VCaP (cell line): ENCODE measurements around the gene COPZ2.
"Not testable (repeated sequence)": the region's sequence is repeated elsewhere in the genome, so short reads cannot be mapped to it uniquely, and the experiment has no call there.

Experiments used
- H3K27ac ChIP-seq: fragments of 450-650 bp; 2 replicates; pipeline ENCODE4 v1.5.1; 2017
- TF ChIP-seq, protein P1 (sequence below): fragments of 450-650 bp; conservative IDR thresholded peaks from 2 replicates; pipeline ENCODE4 v1.5.1; 2017; ENCODE audit warnings: mild to moderate bottlenecking, moderate library complexity

The COPZ2 gene

DNA sequence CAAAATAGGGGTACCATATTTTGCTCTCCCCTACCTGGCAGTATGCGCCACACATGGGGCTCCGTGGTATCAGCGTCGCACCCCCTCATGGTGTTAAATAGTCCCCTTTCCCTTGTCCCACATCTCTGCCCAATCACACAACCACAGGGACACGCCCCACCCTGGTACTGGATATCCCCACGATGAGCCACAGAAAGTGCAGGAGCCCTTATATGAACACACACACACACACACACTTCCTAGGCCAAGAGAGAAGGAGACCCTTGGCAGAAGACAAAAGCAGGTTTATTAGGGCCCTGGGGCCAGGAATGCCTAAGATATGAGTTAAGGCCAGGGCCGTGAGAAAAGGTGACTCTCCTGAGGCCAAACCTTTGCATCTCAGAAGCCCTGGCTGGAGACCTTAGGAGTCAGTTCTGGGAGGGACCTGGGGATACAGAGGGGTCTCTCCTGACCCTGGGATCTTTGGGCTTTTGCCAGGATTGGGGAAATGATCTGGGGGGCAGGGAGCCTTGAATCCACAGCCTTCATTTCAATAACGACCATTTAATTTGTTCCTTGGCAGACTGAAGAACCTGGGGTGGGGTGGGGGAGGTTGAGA lies 11.6 kb downstream of the COPZ2 start:
- TF ChIP-seq, protein P1, sequence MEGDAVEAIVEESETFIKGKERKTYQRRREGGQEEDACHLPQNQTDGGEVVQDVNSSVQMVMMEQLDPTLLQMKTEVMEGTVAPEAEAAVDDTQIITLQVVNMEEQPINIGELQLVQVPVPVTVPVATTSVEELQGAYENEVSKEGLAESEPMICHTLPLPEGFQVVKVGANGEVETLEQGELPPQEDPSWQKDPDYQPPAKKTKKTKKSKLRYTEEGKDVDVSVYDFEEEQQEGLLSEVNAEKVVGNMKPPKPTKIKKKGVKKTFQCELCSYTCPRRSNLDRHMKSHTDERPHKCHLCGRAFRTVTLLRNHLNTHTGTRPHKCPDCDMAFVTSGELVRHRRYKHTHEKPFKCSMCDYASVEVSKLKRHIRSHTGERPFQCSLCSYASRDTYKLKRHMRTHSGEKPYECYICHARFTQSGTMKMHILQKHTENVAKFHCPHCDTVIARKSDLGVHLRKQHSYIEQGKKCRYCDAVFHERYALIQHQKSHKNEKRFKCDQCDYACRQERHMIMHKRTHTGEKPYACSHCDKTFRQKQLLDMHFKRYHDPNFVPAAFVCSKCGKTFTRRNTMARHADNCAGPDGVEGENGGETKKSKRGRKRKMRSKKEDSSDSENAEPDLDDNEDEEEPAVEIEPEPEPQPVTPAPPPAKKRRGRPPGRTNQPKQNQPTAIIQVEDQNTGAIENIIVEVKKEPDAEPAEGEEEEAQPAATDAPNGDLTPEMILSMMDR, result no peak
- peak overlapping the region; percentile 74 for H3K27ac ChIP-seq

GRCh38 chr17:48025040-48025903 lies 12.3 kb downstream of the COPZ2 start:
- H3K27ac ChIP-seq, result peak overlapping the region; percentile 74
- TF ChIP-seq, protein P1, result peak; percentile 89

DNA sequence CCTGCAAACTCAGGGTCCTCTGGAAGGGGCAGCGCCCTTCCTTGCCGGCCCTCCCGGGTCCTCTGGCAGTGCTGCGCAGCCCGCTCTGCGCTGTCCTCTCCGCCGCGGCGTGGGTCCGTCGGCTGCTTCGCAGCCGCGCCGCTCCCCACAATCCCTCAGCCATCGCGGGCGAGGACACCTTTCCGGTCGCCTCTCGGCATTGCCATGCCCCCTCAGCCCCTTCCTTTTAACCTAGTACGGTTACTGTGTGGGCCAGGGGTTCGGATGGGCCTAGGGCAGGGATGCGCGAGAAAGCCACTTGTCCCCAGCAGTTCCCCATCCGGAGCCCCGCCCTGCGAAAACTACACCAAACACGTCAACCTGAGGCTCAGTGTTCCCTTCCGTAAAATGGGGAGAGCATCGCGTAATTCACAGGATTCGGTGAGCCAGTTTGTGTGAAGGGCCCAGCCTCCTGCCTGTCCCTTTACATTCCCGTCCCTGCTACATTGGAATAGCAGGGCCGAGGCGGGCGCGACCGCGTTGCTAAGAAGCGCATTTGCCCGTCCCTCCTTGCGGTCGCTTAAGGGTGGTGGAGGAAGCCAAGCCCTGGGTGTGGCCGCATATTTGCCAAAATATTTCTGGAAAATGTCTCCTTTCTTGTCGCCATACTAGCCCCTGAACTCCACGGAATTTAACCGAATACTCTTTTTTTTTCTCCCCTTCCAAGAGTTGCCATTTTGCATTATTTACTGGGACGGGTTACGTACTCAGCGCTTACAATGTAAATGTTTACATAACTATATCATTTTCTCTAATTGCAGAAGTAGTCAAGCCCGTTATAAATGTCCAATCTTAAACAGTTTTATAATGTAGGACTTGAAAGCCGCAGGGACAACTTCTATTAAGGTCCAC lies 13.2 kb downstream of the COPZ2 start:
- TF ChIP-seq, protein P1, result peak; percentile 25; the same call in 1 of the 2 replicates
- H3K27ac ChIP-seq, result peak overlapping the region; percentile 74

GRCh38 chr17:48023400-48024148 lies 14.0 kb downstream of the COPZ2 start:
- H3K27ac ChIP-seq, result peak overlapping the region; percentile 74
- TF ChIP-seq, protein P1, result peak; percentile 71

- peak overlapping the region; percentile 74; the same call in 1 of the 2 replicates for H3K27ac ChIP-seq
Measured at GRCh38 chr17:48022901-48023300, 14.7 kb downstream of the COPZ2 start.

GRCh38 chr17:48021934-48022333 lies 15.7 kb downstream of the COPZ2 start:
- TF ChIP-seq, protein P1, result no peak
- no peak overlapping the region for H3K27ac ChIP-seq

More at GRCh38 chr17:48022901-48023300, 14.7 kb downstream of the COPZ2 start:
- TF ChIP-seq, protein P1, result no peak

DNA sequence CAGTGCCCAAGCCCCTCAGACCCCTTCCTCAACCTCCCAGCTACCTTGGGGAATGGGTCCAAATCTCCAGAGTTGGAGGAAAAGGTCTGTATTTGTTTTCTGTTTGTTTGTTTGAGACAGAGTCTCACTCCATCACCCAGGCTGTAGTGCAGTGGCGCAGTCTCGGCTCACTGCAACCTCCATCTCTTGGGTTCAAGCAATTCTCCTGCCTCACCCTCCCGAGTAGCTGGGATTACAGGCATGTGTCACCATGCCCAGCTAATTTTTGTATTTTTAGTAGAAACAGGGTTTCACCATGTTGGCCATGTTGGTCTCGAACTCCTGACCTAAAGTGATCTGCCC lies 19.8 kb downstream of the COPZ2 start:
- H3K27ac ChIP-seq, result not testable (repeated sequence)
